HK-2 (cell line): ENCODE results near the gene SYT17.

Experiments
- DNase-seq: peaks from one replicate; pipeline ENCODE4 v3.0.0-alpha.2; 2018; ENCODE audit not compliant: unreplicated experiment

SYT17 gene

GRCh38 chr16:19301931-19302330 lies 133.9 kb downstream of the SYT17 start:
- no peak for DNase-seq

GRCh38 chr16:19304750-19305149 lies 136.7 kb downstream of the SYT17 start:
- DNase-seq = no peak

- no peak for DNase-seq
Measured at GRCh38 chr16:19305443-19305842, 137.4 kb downstream of the SYT17 start.

GRCh38 chr16:19307587-19308241 lies 139.7 kb downstream of the SYT17 start:
- DNase-seq = no peak

- DNase-seq = no peak
Measured at GRCh38 chr16:19308392-19308791, 140.4 kb downstream of the SYT17 start.

GRCh38 chr16:19309178-19309577 lies 141.1 kb downstream of the SYT17 start:
- no peak for DNase-seq

GRCh38 chr16:19314718-19315425 lies 146.8 kb downstream of the SYT17 start:
- no peak for DNase-seq

- no peak for DNase-seq
Measured at GRCh38 chr16:19315889-19316433, 147.9 kb downstream of the SYT17 start.

- DNase-seq = no peak
Measured at GRCh38 chr16:19316846-19317245, 148.8 kb downstream of the SYT17 start.
